ENCODE results near the gene DUX4. TPM values are rescaled to one million over a fixed set of nuclear protein-coding genes. Genes with fewer than 3 reads are reported as not detected.
"Not testable (repeated sequence)": the region's sequence is repeated elsewhere in the genome, so short reads cannot be mapped to it uniquely, and the experiment has no call there.

The DUX4 gene
- not detected in 2 replicates for total RNA-seq (2014; rRNA removed; shearing (Covaris generic))

DNA sequence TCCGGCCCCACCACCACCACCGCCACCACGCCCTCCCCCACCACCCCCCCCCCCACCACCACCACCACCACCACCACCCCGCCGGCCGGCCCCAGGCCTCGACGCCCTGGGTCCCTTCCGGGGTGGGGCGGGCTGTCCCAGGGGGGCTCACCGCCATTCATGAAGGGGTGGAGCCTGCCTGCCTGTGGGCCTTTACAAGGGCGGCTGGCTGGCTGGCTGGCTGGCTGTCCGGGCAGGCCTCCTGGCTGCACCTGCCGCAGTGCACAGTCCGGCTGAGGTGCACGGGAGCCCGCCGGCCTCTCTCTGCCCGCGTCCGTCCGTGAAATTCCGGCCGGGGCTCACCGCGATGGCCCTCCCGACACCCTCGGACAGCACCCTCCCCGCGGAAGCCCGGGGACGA, at the start of gene DUX4:
Gene DUX4, plus strand, starts transcription at position 347 of the 400 bp plus-strand sequence. Its CDS starts 0 bp downstream, at position 347.
- DNase-seq (ENCODE audit: low read depth), result not testable (repeated sequence)

DNA sequence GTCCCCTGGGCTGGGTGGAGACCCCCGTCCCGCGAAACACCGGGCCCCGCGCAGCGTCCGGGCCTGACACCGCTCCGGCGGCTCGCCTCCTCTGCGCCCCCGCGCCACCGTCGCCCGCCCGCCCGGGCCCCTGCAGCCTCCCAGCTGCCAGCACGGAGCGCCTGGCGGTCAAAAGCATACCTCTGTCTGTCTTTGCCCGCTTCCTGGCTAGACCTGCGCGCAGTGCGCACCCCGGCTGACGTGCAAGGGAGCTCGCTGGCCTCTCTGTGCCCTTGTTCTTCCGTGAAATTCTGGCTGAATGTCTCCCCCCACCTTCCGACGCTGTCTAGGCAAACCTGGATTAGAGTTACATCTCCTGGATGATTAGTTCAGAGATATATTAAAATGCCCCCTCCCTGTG, 1.9 kb downstream of the DUX4 start:
- not testable (repeated sequence) for DNase-seq (ENCODE audit: low read depth)

DNA sequence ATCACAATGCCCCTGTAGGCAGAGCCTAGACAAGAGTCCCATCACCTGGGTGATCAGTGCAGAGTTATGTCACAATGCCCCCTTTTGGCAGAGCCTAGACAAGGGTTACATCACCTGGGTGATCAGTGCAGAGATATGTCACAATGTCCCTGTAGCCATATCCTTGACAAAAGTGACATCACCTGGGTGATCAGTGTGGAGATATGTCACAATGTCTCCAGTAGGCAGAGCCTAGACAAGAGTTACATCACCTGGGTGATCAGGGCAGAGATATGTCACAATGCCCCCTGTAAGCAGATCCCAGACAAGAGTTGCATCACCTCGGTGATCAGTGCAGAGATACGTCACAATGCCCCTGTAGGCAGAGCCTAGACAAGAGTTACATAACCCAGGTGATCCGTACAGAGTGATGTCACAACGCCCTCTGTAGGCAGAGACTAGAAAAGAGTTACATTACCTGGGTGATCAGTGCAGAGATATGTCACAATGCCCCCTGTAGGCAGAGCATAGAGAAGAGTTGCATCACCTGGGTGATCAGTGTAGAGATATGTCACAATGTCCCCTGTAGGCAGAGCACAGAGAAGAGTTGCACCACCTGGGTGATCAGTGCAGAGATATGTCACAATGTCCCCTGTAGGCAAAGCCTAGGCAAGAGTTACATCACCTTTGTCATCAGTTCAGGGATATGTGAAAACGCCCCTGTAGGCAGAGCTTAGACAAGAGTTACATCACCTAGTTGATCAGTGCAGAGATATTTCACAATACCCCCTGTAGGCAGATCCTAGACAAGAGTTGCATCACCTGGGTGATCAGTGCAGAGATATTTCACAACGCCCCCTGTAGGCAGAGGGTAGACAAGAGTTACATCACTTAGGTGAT, 4.4 kb downstream of the DUX4 start:
- DNase-seq (ENCODE audit: low read depth), result not testable (repeated sequence)

DNA sequence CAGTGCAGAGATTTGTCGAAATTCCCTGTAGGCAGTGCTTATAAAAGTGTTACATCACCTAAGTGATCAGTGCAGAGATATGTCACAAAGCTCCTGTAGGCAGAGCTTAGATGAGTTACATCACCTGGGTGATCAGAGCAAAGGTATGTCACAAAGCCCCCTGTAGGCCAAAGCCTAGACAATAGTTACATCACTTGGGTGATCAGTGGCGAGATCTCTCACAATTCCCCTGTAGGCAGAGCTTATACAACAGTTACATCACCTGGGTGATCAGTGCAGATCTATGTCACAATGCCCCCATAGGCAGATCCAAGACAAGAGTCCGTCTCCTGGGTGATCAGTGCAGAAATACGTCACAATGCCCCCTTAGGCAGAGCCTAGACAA, 5.0 kb downstream of the DUX4 start:
- DNase-seq (ENCODE audit: low read depth), result not testable (repeated sequence)

DNA sequence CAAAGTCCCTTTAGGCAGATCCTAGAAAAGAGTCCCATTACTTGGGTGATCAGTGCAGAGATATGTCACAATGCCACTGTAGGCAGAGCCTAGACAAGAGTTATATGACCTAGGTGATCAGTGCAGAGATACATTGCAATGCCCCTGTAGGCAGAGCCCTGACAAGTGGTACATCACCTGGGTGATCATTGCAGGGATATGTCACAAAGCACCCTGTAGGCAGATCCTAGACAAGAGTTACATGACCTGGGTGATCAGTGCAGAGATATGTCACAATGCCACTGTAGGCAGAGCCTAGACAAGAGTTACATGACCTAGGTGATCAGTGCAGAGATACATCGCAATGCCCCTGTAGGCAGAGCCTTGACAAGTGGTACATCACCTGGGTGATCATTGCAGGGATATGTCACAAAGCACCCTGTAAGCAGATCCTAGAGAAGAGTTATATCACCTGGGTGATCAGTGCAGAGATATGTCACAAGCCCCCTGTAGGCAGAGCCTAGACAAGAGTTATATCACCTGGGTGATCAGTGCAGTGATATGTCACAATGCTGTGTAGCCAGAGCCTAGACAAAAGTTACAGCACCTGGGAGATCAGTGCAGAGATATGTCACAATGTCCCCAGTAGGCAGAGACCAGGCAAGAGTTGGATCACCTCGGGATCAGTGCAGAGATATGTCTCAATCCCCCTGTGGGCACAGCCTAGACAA, 5.6 kb downstream of the DUX4 start:
- DNase-seq (ENCODE audit: low read depth), result not testable (repeated sequence)

DNA sequence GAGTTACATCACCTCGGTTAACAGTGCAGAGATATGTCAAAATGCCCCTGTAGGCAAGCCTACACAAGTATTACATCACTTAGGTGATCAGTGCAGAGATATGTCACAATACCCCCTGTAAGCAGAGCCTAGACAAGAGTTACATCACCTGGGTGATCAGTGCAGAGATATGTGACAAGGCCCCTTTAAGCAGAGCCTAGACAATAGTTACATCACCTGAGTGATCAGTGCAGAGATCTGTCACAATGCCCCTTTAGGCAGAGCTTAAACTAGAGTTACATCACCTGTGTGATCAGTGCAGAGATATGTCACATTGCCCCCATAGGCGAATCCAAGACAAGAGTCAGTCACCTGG, 6.1 kb downstream of the DUX4 start:
- not testable (repeated sequence) for DNase-seq (ENCODE audit: low read depth)

DNA sequence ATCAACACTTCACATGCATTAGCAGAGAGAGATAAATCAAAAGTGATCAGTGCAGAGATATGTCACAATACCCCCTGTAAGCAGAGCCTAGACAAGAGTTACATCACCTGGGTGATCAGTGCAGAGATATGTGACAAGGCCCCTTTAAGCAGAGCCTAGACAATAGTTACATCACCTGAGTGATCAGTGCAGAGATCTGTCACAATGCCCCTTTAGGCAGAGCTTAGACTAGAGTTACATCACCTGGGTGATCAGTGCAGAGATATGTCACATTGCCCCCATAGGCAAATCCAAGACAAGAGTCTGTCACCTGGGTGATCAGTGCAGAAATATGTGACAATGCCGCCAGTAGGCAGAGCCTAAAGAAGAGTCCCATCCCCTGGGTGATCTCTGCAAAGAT, 7.4 kb downstream of the DUX4 start:
- not testable (repeated sequence) for DNase-seq (ENCODE audit: low read depth)

DNA sequence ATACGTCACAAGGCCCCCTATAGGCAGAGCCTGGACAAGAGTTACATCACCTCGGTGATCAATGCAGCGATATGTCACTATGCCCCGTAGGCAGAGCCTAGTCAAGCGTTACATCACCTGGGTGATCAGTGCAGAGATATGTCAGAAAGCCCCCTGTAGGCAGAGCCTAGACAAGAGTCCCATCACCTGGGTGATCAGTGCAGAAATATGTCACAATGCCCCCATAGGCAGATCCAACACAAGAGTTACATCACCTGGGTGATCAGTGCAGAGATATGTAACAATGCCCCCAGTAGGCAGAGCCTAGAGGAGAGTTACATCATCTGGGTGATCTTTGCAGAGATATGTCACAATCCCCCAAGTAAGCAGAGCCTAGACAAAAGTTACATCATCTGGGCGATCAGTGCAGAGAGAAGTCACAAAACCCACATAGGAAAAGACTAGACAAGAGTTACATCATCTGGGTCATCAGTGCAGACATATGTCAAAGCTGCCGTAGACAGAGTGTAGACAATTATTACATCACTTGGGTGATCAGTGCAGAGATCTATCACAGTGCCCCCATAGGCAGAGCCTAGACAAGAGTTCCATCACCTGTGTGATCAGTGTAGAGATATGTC, 8.0 kb downstream of the DUX4 start:
- not testable (repeated sequence) for DNase-seq (ENCODE audit: low read depth)

DNA sequence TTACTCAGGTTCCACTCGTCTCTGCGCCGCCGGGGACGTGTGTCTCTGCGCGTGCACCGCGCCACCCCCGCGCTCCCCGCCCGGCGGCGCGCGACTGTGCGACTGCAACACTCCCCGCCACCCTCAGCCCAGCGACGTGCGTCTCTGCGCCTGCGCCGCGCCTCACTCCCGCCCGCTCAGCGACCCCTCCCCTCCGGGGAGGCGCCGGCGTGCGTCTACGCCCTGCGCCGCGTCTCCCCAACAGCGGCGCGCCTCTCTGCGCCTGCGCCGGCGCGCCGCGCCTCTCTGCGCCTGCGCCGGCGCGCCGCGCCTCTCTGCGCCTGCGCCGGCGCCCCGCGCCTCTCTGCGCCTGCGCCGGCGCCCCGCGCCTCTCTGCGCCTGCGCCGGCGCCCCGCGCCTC, 29.9 kb downstream of the DUX4 start:
- not testable (repeated sequence) for DNase-seq (ENCODE audit: low read depth)

Other genes starting within 250 kb of the DUX4 start
- gene FRG1, start 232.9 kb upstream of the DUX4 start, total RNA-seq (2014; rRNA removed; shearing (Covaris generic)), result 52.0 and 67.0 TPM in 2 replicates
- 0.17 and 0.27 TPM in 2 replicates for gene FRG2, start 146.5 kb upstream of the DUX4 start, total RNA-seq (2014; rRNA removed; shearing (Covaris generic))
- not detected in 2 replicates for gene DBET, start 109.3 kb upstream of the DUX4 start, total RNA-seq (2014; rRNA removed; shearing (Covaris generic))

Data from M059J (cell line).